Activated CD4-positive, alpha-beta T cell treated with anti-CD3 and anti-CD28 coated beads, Interleukin-10, Interleukin-2, amounts not matched to agents 100 ng/mL and 50 ng/mL, durations not matched to agents 16 hours and 8 hours (primary cell): ENCODE results near the gene CBS.
"Not testable (repeated sequence)": the region's sequence is repeated elsewhere in the genome, so short reads cannot be mapped to it uniquely, and the experiment has no call there.

ENCODE experiments used
- DNase-seq: peaks from one replicate; pipeline ENCODE4 v3.0.0-alpha.2; 2020

Gene CBS

GRCh38 chr21:43066690-43067089, 8.9 kb downstream of the CBS start:
- DNase-seq, result not testable (repeated sequence)

GRCh38 chr21:43065991-43066390, 9.6 kb downstream of the CBS start:
- not testable (repeated sequence) for DNase-seq

- DNase-seq, result not testable (repeated sequence)
Measured at GRCh38 chr21:43064265-43064917, 11.2 kb downstream of the CBS start.

GRCh38 chr21:43062955-43063664, 12.5 kb downstream of the CBS start:
- DNase-seq, result not testable (repeated sequence)

DNA sequence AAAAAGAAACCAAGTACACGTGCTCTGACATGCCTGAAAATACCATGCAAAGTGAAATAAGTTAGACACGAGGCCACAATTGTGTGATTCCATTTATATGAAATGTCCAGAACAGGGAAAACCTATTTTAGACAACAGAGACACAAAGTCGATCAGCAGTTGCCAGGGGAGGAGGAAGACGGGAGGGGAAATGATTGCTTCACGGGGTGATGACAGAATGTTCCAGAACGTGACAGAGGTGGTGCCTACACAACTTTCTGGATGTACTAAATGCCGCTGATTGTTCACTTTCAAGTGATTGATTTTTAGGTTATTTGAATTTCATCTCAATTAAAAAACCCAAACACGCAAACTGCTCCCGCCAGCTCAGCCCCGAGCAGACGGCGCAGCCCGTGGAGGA, 22.5 kb downstream of the CBS start:
- DNase-seq, result not testable (repeated sequence)

- DNase-seq, result not testable (repeated sequence)
Measured at GRCh38 chr21:43045876-43046821, 29.5 kb downstream of the CBS start.

GRCh38 chr21:43045165-43045875, 30.3 kb downstream of the CBS start:
- not testable (repeated sequence) for DNase-seq

DNA sequence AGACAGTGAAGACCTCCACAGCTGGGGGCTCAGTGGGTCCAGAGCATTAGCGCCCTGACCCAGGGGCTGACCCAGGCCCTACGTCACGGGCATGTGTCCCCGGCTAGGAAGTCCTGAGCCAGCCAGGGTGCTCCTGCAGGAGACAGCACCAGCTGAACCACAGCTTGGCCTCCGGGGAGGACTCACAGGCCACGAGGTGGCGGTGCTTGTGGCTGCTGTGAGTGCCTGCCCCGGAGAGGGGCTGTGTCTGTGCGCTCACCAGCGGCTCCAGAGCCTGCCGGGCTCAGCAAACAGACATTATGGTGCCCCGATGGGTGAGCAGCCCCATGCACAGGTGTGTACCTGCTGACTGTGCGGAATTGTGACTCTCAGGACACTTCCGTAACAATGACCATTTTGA, 31.1 kb downstream of the CBS start:
- not testable (repeated sequence) for DNase-seq

GRCh38 chr21:43043291-43043690, 32.3 kb downstream of the CBS start:
- not testable (repeated sequence) for DNase-seq

DNA sequence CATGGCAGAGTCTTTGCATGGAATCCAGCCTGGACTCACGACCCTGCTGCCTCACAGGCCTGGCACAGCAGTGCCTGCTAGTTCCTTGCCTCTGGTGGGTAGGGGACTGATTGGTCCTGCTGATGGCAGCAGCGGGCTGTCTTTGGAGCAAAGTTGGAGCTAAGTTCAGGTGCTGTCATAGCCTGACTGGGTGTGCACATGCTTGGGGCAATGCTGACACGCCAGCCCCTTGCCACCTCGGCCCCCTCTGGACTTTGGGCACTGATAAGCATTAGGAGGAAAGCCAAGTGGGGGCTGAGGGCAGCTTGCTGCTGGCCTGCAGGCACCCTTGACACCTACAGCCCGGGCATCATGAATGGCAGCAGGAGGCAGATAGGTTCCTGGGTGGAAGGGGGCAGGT, 33.5 kb downstream of the CBS start:
- not testable (repeated sequence) for DNase-seq

- DNase-seq, result not testable (repeated sequence)
Measured at GRCh38 chr21:43038659-43039044, 37.0 kb downstream of the CBS start.

DNA sequence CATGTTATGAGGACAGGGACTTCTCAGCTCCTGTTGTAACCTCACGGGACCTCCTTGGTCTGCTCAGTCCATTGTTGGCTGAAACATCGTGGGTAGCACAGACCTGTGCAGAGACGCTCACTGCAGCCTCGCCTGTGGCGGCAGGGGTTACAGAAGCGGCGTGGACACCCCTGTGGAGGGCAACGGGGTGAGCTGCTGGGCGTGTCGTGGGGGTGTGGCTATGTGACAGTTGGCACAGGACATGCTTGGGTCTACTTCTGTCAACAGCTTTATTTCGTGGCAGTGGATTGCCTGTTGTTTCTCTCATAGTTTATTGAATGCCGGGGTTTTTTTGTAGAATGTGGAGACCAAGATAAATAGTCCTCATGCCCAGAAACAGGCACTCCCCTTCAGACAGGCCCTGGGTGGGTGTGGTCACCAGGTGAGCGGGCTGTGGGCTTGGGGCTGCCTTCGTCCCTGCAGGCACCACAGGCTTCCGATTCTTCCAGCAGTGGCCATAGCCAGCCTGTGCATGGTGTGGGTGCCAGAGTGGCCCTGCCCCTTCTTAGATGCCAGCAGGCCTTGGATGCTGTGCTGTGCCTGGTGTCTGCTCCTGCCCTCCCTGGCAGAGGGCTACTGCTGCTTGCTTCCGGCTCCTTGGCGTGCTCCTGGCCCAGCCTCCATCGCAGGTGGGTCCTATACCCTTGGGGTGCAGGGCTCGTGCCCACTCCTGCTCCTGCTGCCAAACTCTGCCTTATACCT, 37.5 kb downstream of the CBS start:
- not testable (repeated sequence) for DNase-seq

DNA sequence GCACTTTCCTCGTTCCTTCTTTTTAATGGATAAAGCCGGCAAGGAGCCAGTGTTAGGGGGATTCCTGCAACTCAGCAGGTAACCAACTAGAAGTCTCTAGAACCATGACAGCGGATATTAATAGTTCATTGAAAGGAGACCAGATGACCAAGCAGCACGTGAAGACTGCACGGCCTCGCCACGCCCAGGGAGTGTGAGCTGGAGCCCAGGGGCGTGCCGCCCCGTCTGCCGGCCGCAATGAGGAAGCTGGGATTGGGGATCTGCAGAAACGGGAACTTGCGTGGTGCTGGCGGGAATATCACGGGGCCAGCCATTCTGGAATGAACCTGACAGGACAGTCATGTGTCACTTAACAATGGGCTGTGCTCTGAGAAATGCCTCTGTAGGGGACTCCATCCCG, 38.7 kb downstream of the CBS start:
- DNase-seq, result not testable (repeated sequence)

DNA sequence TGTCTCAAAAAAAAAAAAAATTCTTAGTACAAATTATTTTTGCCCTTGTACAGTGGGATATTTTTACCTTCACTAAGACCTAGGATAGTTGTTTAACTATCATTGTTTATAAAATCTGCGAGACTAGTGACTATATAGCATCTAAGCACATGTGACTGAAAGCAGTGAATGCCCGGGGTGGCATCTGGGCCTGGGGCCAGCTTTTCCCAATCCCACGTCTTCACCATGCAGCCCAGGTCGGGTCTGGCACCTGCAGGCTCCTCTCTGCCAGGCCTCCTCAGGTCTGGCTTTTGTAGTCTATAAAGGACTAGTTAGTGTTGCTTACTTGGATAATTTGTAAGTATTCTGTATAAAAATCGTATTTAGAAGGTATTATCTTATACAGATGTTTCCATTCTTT, 40.8 kb downstream of the CBS start:
- no peak for DNase-seq

GRCh38 chr21:43034101-43034500, 41.5 kb downstream of the CBS start:
- DNase-seq, result no peak

- no peak for DNase-seq
Measured at GRCh38 chr21:43031121-43031619, 44.5 kb downstream of the CBS start.

DNA sequence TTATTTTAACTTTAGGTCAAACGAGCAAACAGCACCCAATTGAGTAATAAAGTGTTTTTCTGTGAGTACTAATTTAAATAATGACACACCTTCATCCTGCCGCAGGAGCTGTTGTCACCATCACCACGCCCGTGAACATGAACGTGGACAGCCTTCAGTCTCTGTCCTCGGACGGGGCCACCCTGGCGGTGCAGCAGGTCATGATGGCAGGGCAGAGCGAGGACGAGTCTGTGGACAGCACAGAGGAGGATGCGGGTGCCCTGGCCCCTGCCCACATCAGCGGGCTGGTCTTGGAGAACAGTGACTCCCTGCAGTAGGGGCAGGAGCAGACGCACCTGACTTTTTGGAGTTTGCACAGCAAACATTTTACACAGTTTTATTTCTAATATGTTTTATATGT, 45.9 kb downstream of the CBS start:
- no peak for DNase-seq

DNA sequence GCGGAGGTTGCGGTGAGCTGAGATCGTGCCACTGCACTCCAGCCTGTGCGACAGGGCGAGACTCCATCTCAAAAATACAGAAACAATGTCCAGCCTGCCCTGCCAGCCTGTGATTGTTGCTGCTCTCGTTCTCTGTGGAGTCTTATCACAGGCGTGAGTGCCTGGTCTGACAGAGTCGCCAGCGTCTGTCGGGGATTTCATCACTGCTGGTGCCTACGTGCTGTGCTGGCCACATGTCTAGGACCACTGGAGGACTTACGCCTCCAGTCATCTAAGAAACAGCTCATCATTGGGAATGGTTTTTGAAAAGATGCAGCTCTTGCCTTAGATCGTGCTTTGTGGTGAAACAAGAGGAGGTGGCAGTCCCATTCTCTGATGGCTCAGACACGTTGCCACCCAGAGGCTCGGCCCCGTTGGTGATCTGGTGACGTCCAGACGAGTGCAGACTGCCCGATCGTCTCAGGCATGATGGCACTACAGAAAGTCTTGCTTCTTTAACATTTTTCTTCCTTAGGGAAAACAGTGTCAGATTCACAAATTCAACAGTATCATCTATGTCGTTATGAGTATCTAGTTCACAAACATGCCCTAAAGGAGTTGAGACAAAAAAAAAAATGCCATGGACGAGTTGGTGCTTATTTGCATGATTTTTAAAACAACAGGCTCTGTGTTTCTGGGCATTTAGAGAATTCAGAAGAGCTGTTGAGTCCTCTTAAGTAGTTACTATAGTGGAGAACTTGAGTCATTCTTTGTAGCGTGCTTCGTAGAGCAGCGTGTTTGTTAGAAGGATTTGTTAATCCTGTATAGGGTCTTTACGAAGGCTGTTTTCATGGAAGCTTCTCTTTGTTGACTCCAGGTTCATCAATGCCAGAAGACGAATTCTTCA, 47.5 kb downstream of the CBS start:
- no peak for DNase-seq

- DNase-seq, result no peak
Measured at GRCh38 chr21:43025636-43026180, 49.9 kb downstream of the CBS start.

DNA sequence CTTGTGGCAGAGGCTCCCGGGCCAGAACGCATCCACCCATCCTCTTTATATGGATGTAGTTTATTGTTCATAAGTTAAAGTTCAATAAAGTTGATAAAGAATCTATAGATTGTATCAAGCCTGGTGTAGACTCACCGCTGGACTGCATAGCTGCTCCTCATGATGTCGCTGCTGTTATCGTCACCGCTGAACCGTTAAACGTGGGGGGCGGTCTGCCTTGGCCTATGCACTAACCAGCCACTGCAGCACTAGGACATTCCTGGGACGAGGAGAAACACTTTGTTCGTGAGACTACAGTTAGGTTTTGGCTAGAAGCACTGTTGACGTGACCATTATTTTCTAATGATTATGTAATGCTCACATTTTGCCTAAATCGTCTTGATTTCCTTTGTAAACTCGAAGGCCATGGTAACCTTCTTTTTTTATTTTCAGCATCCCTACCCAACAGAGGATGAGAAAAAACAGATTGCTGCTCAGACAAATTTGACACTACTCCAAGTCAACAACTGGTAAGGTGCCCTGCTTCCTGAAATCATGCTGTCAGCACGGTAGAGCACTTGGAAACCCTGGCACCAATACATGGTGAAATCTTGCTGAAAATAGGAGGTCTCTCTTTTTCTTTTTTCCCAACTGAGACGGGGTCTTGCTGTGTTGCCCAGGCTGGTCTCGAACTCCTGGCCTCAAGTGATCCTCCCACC, 51.0 kb downstream of the CBS start:
- no peak for DNase-seq
